ENCODE data around the gene DCTN3.

The DCTN3 gene

GRCh38 chr9:34565856-34566255, 54.4 kb downstream of the DCTN3 start:
- DNase-seq: no peak
- in situ Hi-C loops (cut with HindIII; ENCODE audit: low pct_ligation_motif_present, low pct_unique_long_range_greater_than_20kb, low sequenced_read_pairs): no loop called here

GRCh38 chr9:34564617-34565016, 55.7 kb downstream of the DCTN3 start:
- in situ Hi-C loops (cut with HindIII; ENCODE audit: low pct_ligation_motif_present, low pct_unique_long_range_greater_than_20kb, low sequenced_read_pairs): no loop called here
- DNase-seq: no peak

Data from ACHN (cell line).